Ramos (cell line): Measurements from ENCODE around the gene SLC50A1.

Experiments used
- in situ Hi-C: fragments of 300-500 bp; cut with MboI; formaldehyde crosslinking; loops from one replicate; pipeline ENCODE4 v1.14.3; 2022; ENCODE audit warnings: low sequenced_read_pairs; ENCODE audit not compliant: unreplicated experiment

The SLC50A1 gene

GRCh38 chr1:155135415-155136028 is at the start of gene SLC50A1:
TSS of gene SLC50A1 (plus strand) at chr1:155135852. CDS start at chr1:155135912, 60 bp downstream.
- in situ Hi-C loops, result no loop called here

DNA sequence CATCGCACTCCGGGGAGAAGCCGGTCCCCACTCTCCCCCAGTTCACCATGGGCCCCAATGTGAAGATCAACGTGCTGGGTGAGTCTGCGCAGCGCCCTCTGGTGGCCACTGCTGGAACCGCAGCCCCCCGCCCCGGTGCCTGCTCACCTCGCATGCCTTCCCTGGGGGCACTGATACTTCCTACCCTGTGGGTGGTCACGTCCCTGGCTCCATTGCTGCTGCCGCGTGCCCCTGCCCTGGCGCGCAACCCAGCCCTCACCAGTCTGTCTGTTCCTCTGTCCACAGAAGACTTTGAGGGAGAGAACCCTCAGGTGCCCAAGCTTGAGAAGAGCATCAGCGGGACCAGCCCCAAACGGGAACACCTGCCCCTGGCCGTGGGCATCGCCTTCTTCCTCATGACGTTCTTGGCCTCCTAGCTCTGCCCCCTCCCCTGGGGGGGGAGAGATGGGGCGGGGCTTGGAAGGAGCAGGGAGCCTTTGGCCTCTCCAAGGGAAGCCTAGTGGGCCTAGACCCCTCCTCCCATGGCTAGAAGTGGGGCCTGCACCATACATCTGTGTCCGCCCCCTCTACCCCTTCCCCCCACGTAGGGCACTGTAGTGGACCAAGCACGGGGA is 49.4 kb upstream of the SLC50A1 start:
- in situ Hi-C loops, result no loop called here

GRCh38 chr1:155086856-155087535 is 48.7 kb upstream of the SLC50A1 start:
- in situ Hi-C loops, result no loop called here

- in situ Hi-C loops, result loop anchor here (5.0 kb wide), 1 partner anchor 76 kb away; no protein-coding TSS in a partner anchor
Observed at GRCh38 chr1:155091071-155092051, 44.3 kb upstream of the SLC50A1 start.

DNA sequence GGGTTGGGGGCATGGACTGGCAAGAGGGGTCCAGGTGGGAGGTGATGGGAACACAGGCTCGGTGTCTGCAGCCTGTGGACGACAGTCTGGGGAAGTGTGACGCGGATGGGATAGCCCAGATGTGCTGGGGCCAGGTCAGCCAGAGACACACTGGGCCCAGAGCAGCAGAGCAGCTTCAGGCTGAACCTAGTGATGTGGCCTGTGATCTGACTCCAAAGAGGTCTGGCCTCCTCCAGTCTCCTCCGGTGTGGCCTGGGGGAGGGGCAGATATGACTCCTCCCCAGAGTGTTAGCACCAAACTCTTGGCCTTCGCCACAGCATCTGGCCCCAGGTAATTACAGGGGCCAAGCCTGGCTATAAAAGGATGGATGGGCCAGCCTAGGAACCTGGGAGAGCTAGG is 43.5 kb upstream of the SLC50A1 start:
- in situ Hi-C loops, result loop anchor here (5.0 kb wide), 1 partner anchor 75 kb away; no protein-coding TSS in a partner anchor

GRCh38 chr1:155092641-155093040 is 43.0 kb upstream of the SLC50A1 start:
- in situ Hi-C loops, result loop anchor here (5.0 kb wide), 1 partner anchor 75 kb away; no protein-coding TSS in a partner anchor

DNA sequence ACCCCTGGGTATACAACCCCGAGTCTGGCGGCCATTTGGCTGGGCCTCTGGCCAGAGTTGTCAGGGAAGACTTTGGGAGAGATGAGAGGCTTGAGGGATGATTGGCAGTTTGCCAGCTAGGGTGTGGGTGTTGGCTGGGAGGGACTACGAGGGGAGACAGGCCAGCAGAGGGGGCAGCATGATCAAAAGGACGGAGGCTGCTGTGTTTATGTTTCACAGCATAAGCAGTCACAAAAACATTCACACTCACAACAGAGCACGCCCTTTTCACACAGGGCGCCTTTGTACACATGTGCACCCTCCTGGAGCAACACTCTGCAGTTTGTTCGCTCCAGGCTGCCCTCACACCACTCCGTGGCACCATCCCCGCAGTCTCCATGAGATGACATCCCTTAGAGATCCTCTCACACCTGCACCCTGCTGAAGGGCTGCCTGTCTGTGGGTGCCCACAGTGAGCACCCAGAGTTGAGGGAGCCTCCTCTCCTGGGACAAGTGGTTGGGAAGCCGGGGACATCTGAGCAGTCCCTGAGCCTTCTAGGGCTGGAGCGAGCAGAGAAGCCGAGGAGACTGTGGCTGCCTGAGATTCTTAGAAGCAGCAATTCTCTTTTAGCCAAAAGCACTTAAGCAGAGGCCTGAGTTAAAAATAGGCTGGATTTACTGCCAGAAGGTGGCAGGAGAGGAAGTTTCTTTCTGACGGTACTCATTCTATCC is 41.6 kb upstream of the SLC50A1 start:
- in situ Hi-C loops, result loop anchor here (5.0 kb wide), 1 partner anchor 73 kb away; no protein-coding TSS in a partner anchor

GRCh38 chr1:155094622-155094948 is 41.1 kb upstream of the SLC50A1 start:
- in situ Hi-C loops, result loop anchor here (5.0 kb wide), 1 partner anchor 73 kb away; no protein-coding TSS in a partner anchor

DNA sequence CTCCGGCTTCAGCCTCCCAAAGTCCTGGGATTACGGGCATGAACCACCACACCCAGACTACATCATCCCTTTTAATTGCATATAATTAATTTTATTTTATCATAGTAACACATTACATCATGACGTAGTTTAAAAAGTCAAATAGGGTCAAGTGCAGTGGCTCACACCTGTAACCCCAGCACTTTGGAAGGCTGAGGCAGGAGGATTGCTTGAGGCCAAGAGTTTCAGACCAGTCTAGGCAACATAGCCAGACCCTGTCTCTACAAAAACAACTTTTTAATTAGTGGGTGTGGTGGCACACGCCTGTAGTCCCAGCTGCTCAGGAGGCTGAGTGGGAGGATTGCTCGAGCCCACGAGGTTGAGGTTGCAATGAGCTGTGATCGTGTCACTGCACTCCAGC is 36.3 kb upstream of the SLC50A1 start:
- in situ Hi-C loops, result no loop called here

DNA sequence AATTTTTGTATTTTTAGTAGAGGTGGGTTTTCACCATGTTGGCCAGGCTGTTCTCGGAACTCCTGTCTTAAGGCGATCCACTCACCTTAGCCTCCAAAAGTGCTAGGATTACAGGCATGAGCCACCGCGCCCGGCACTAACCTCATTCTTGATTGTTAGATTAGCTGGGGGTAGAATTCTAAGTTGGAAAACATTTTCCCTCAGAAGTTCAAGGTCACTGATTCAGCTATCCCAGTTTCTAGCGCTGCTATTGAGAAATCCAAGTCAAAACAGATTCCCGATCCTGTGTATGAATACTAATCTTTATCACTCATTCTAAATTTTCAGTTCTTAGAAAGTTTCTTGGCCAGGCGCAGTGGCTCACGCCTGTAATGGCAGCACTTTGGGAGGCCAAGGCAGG is 32.3 kb upstream of the SLC50A1 start:
- in situ Hi-C loops, result no loop called here

GRCh38 chr1:155104605-155105534 is 30.8 kb upstream of the SLC50A1 start:
- in situ Hi-C loops, result no loop called here

GRCh38 chr1:155105604-155106011 is 30.0 kb upstream of the SLC50A1 start:
- in situ Hi-C loops, result no loop called here

DNA sequence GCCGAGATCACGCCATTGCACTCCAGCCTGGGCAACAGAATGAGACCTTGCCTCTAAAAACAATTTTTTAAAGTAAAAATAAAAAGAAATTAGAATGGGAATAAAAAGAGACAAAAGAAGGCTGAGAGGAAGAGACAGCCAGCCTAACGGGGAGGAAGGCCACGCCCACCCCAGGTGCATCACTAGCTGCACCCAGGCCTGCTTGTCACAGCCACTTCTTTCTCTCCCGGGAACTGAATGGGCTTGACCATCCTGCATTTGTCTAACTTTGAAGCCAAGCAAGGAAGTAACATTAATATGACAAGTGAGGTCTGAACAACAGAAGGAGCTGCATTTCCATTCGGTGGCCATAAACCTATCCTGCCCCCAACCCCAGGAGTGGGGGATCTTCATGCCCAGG is 28.8 kb upstream of the SLC50A1 start:
- in situ Hi-C loops, result no loop called here

DNA sequence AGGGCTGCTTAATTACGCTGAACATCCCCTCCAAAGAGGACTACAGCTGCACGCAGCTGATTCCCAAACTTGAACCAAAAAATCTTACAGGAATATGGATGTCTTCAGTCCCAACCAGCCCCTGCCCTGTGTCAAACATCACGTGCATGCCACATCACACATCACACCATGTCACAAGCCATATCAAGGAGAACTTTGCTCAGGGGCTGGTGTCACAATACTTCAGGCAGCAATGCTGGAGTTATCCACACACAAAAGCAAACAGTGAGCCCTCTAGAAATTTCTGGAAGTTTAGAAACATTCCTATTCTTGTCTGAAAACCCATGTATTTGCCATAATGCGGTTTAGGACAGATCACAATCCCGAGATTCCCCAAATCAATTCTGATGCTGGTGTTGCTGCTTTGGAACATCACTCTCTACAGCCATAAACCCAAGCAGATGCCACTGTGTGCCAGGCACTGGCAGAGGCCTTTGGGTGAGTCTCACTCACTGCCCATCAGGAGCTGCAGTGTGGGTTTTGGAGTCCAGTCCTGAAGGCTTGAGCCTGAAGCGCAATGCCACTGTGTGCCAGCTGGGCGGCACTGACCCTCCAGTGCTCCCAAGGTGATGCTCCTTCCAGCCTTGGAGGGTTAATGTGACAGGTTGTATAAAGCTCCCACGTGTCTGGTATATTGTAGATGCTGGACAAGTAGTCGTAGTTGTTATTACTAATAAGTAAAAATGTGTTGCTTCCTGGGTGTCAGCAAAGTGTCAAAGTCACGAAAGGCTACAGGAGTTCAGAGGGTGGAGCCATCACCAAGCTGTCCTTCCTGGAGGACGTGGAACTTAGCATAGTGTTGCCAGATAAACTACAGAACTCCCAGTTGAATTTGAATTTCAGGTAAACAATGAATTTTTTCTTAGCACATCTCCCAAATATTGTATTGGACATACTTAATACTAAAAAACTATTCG is 28.1 kb upstream of the SLC50A1 start:
- in situ Hi-C loops, result no loop called here

- in situ Hi-C loops, result no loop called here
Observed at GRCh38 chr1:155108296-155108695, 27.4 kb upstream of the SLC50A1 start.

DNA sequence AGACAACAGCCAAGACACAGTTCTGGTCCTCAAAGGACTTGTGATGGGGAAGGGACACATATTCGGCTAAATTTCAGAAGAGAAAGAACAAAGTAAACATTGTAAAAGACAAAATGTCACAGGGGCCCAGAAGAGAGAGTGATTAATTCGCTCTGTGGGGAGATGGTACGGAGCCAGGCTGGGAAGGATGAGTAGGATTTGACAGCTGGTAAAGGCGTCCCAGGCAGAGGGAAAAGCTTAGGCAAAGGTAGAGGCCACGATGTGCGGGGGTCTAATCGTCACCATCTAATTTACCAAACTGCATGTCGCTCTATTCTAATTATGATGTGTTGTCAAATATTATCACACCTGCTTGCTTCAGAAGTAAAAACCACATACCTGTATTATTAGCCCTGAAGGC is 25.3 kb upstream of the SLC50A1 start:
- in situ Hi-C loops, result no loop called here

- in situ Hi-C loops, result no loop called here
Observed at GRCh38 chr1:155110826-155111225, 24.8 kb upstream of the SLC50A1 start.
